Iris pigment epithelial cell (primary cell): Measurements from ENCODE around the gene FAP.
A peak's percentile ranks its signal among the peaks of the same experiment; 100 is the strongest.

Source experiments
- DNase-seq: peaks from one replicate; pipeline ENCODE4 v3.0.0-alpha.2; 2011; ENCODE audit warnings: low read depth

The FAP gene, protein sequence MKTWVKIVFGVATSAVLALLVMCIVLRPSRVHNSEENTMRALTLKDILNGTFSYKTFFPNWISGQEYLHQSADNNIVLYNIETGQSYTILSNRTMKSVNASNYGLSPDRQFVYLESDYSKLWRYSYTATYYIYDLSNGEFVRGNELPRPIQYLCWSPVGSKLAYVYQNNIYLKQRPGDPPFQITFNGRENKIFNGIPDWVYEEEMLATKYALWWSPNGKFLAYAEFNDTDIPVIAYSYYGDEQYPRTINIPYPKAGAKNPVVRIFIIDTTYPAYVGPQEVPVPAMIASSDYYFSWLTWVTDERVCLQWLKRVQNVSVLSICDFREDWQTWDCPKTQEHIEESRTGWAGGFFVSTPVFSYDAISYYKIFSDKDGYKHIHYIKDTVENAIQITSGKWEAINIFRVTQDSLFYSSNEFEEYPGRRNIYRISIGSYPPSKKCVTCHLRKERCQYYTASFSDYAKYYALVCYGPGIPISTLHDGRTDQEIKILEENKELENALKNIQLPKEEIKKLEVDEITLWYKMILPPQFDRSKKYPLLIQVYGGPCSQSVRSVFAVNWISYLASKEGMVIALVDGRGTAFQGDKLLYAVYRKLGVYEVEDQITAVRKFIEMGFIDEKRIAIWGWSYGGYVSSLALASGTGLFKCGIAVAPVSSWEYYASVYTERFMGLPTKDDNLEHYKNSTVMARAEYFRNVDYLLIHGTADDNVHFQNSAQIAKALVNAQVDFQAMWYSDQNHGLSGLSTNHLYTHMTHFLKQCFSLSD

GRCh38 chr2:162243294-162243693 is at the start of gene FAP:
Gene FAP, minus strand, starts transcription at chr2:162243445. Its CDS starts 118 bp downstream, at chr2:162243327.
- peak; percentile 95 for DNase-seq

GRCh38 chr2:162291748-162292147 is 48.5 kb upstream of the FAP start:
- DNase-seq = no peak

DNA sequence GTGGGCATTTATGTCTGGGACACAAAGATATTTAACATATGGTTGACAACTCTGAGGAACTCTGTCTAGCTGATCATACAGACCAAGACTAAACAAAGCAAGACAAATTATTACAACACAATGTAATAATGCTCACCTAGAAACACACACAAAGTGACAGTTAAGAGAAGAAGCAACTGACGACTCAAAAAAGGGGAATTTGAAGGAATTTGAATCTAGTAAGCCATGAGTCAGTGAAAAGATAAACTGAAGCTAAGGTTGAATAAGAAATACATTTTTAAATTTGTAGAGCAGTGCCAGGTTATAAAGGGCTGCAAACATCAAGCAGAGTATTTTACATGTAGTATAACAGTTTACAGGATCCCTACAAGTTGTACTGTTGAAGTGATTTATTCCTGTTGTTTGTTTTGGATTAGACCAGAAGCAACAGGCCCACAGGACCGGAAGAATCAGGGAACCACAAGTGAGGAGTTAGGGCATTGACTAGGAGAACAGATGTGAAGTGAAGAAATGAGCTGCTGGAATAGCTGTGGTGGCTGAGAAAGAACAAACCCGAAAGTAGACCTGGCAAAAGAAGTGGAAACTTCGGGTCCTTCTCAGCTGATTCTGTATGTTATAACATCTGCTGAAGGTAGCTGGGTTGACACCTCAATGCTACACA is 39.6 kb upstream of the FAP start:
- peak; percentile 76 for DNase-seq

DNA sequence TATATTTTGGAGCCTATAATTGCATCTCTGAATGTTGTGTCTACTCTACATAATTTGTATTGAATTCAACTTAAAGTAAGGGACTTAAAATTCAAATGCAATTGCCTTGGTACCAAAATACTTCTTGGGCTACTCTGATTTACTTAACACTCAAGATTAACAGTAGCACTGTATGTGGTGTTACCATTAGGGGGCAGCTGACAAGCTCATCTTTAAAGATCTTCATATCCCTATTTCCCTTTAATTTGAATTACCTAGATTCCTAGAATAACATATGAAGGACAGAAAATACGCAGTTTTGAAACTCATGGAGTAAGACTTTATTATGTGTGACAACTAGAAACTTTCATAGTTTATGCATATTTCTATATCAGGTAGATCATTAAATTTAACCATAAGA is 37.4 kb upstream of the FAP start:
- DNase-seq = no peak

GRCh38 chr2:162277381-162277780 is 34.1 kb upstream of the FAP start:
- DNase-seq = no peak

DNA sequence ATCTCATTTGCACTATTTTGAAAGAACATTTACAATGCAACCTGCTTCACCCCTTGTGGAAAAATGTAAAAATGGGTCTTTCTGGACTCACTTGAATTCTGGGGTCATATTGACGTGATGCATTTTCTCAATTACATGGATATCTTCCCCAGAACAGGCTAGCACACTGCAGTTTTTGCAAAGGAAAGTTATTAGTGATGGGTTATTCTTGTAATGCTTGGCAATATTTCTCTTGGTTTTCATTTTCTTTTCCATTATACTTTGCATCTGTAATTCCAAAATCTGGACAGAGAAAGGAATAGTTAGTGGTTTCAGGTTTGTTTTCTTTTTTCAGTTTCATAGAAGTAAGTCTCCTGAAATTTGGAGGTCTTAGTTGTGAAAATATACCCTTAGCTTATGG is 24.8 kb upstream of the FAP start:
- no peak for DNase-seq

DNA sequence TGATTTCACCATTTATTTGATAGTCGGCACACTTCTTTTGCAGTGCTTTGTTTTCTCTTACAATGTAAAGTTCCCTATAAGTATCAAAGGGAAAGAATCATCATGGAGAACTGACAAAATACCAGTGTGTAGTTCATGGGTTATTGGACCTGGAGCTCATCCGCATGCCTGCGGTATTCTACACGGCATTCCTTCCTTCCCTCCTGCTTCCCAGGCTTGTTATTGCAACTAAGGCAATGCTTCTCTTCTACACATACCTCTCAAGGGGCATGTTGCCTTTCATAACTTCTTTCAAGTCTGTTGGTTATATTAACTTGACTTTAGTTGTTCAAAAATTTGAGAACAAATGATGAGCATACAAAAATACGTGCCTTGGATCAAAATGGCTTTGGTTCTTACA is 24.3 kb upstream of the FAP start:
- DNase-seq = no peak

- DNase-seq = no peak
Measured at GRCh38 chr2:162266460-162266760, 23.2 kb upstream of the FAP start.

- DNase-seq = no peak
Measured at GRCh38 chr2:162265666-162266459, 22.6 kb upstream of the FAP start.

- peak; percentile 80 for DNase-seq
Measured at GRCh38 chr2:162261032-162261945, 18.0 kb upstream of the FAP start.

DNA sequence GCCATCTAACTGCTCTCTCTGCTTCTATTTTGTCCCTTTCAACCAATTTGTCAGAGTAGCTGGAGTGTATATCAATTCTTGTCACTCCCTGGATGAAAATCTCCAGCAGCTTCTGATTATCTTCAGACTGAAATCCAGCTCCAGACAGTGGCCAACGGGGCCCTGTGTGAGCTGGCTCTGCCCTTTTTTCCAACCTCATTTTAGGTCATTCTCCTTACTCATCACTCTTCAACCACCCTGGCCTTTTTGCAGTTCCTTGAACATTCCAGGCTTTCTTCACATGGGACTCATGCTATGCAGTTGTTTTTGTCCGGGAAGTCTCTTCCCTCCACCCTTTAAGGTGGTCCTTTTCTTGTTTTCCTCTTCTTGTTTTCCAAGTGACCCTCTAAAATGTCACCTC is 15.4 kb upstream of the FAP start:
- peak; percentile 29 for DNase-seq

DNA sequence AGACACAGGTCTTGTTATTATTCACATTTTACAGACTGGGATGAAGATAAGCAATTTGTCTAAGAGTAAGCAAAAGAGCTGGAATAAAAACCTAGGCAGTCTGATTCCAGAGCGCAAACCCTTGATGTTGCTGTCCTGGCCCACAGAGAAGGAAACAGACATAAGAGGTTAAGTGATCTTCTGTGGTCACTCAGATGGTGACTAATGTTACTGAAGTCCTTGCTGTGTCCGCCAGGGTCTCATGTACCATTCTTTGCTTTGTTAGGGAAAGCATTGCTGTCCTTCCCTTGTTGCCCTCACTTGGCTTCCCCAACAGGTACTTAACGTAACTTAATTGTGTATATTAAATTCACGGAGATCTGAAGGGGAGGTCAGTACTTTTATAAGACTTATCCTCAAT is 14.9 kb upstream of the FAP start:
- peak; percentile 18 for DNase-seq

DNA sequence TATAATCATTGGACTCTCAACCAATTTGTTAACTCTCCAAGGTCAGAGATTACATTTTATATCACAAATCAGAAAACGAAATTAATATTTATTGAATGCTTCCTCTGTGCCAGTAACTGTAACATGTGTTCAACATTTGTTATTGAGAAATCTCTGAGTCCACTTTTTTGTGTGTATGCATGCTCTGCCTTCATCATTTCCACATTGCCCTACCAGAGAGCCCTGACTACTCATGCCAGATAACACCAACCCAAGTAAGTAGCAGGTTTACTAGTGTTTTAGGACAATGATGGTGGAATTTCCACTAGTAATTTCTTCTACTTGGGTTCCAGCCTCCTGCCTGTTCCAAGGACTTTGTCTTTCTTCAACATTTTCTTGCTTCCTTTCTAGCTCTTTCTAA is 14.2 kb upstream of the FAP start:
- peak; percentile 45 for DNase-seq

- no peak for DNase-seq
Measured at GRCh38 chr2:162256591-162256991, 13.3 kb upstream of the FAP start.

- no peak for DNase-seq
Measured at GRCh38 chr2:162254236-162254871, 11.1 kb upstream of the FAP start.

GRCh38 chr2:162253435-162253834 is 10.2 kb upstream of the FAP start:
- DNase-seq = no peak

- no peak for DNase-seq
Measured at GRCh38 chr2:162252153-162252552, 8.9 kb upstream of the FAP start.

- peak; percentile 95 for DNase-seq
Measured at GRCh38 chr2:162245781-162246180, 2.5 kb upstream of the FAP start.

GRCh38 chr2:162245061-162245460 is 1.8 kb upstream of the FAP start:
- peak; percentile 45 for DNase-seq

GRCh38 chr2:162244541-162245031 is 1.3 kb upstream of the FAP start:
- DNase-seq = peak; percentile 96
